Measurements from ENCODE around the gene NAALADL2. TPM values are rescaled to one million over a fixed set of nuclear protein-coding genes. Genes with fewer than 3 reads are reported as not detected.

The NAALADL2 gene
- polyA plus RNA-seq, 1 donor = 6.5 TPM

GRCh38 chr3:175485436-175485835, 626.3 kb downstream of the NAALADL2 start:
- Histone ChIP-seq H3K27me3 (ENCODE audit: control insufficient read depth, insufficient read depth, low read length) (no peaks in the 10 kb centered on the region), H3K4me3 (ENCODE audit: low read length) (no peak overlapping the region), H3K4me1 (ENCODE audit: control insufficient read depth, insufficient read depth, low read length) (no peaks in the 10 kb centered on the region), H3K27ac (ENCODE audit: low read length) (no peak overlapping the region), H3K9me3 (ENCODE audit: control insufficient read depth, low read depth, low read length) (no peaks in the 10 kb centered on the region), H3K36me3 (ENCODE audit: control insufficient read depth, insufficient read depth, low read length) (no peaks in the 10 kb centered on the region)
- no CpG with 5 or more reads among the region's 1 CpG for WGBS (ENCODE audit: insufficient coverage, low lambda C conversion rate)
- DNase-seq = no peak

- Histone ChIP-seq H3K27me3 (ENCODE audit: control insufficient read depth, insufficient read depth, low read length) (no peaks in the 10 kb centered on the region), H3K4me3 (ENCODE audit: low read length) (no peak overlapping the region), H3K36me3 (ENCODE audit: control insufficient read depth, insufficient read depth, low read length) (no peaks in the 10 kb centered on the region), H3K27ac (ENCODE audit: low read length) (no peak overlapping the region), H3K4me1 (ENCODE audit: control insufficient read depth, insufficient read depth, low read length) (no peaks in the 10 kb centered on the region), H3K9me3 (ENCODE audit: control insufficient read depth, low read depth, low read length) (no peaks in the 10 kb centered on the region)
- DNase-seq = no peak
- WGBS (ENCODE audit: insufficient coverage, low lambda C conversion rate) = no CpG with 5 or more reads among the region's 6 CpGs
Measured at GRCh38 chr3:175486255-175486654, 627.1 kb downstream of the NAALADL2 start.

GRCh38 chr3:175489406-175489805, 630.3 kb downstream of the NAALADL2 start:
- Histone ChIP-seq H3K27ac (ENCODE audit: low read length) (no peak overlapping the region), H3K36me3 (ENCODE audit: control insufficient read depth, insufficient read depth, low read length) (no peaks in the 10 kb centered on the region), H3K9me3 (ENCODE audit: control insufficient read depth, low read depth, low read length) (no peaks in the 10 kb centered on the region), H3K4me3 (ENCODE audit: low read length) (no peak overlapping the region), H3K4me1 (ENCODE audit: control insufficient read depth, insufficient read depth, low read length) (no peaks in the 10 kb centered on the region), H3K27me3 (ENCODE audit: control insufficient read depth, insufficient read depth, low read length) (no peaks in the 10 kb centered on the region)
- WGBS (ENCODE audit: insufficient coverage, low lambda C conversion rate) = no CpG with 5 or more reads among the region's 1 CpG
- no peak for DNase-seq

GRCh38 chr3:175493301-175493700, 634.2 kb downstream of the NAALADL2 start:
- Histone ChIP-seq H3K4me1 (ENCODE audit: control insufficient read depth, insufficient read depth, low read length) (no peaks in the 10 kb centered on the region), H3K9me3 (ENCODE audit: control insufficient read depth, low read depth, low read length) (no peaks in the 10 kb centered on the region), H3K36me3 (ENCODE audit: control insufficient read depth, insufficient read depth, low read length) (no peaks in the 10 kb centered on the region), H3K27me3 (ENCODE audit: control insufficient read depth, insufficient read depth, low read length) (no peaks in the 10 kb centered on the region), H3K4me3 (ENCODE audit: low read length) (no peak overlapping the region), H3K27ac (ENCODE audit: low read length) (no peak overlapping the region)
- 47% methylated on average over 4 of the region's 4 CpGs for WGBS (ENCODE audit: insufficient coverage, low lambda C conversion rate)
- no peak for DNase-seq

GRCh38 chr3:175495331-175495730, 636.2 kb downstream of the NAALADL2 start:
- H3K27ac ChIP-seq (ENCODE audit: low read length) = no peak overlapping the region
- no peaks in the 10 kb centered on the region for H3K27me3 ChIP-seq (ENCODE audit: control insufficient read depth, insufficient read depth, low read length)
- no peaks in the 10 kb centered on the region for H3K4me1 ChIP-seq (ENCODE audit: control insufficient read depth, insufficient read depth, low read length)
- 100% methylated on average over 1 of the region's 3 CpGs for WGBS (ENCODE audit: insufficient coverage, low lambda C conversion rate)
- no peaks in the 10 kb centered on the region for H3K36me3 ChIP-seq (ENCODE audit: control insufficient read depth, insufficient read depth, low read length)
- H3K9me3 ChIP-seq (ENCODE audit: control insufficient read depth, low read depth, low read length) = no peaks in the 10 kb centered on the region
- no peak for DNase-seq
- no peak overlapping the region for H3K4me3 ChIP-seq (ENCODE audit: low read length)

- Histone ChIP-seq H3K36me3 (ENCODE audit: control insufficient read depth, insufficient read depth, low read length) (no peaks in the 10 kb centered on the region), H3K9me3 (ENCODE audit: control insufficient read depth, low read depth, low read length) (peaks cover 4% of the 10 kb centered on the region), H3K27ac (ENCODE audit: low read length) (no peak overlapping the region), H3K4me1 (ENCODE audit: control insufficient read depth, insufficient read depth, low read length) (no peaks in the 10 kb centered on the region), H3K27me3 (ENCODE audit: control insufficient read depth, insufficient read depth, low read length) (no peaks in the 10 kb centered on the region), H3K4me3 (ENCODE audit: low read length) (no peak overlapping the region)
- DNase-seq = no peak
- no CpG with 5 or more reads among the region's 3 CpGs for WGBS (ENCODE audit: insufficient coverage, low lambda C conversion rate)
Measured at GRCh38 chr3:175502155-175502554, 643.0 kb downstream of the NAALADL2 start.

GRCh38 chr3:175511219-175511785, 652.2 kb downstream of the NAALADL2 start:
- Histone ChIP-seq H3K36me3 (ENCODE audit: control insufficient read depth, insufficient read depth, low read length) (no peaks in the 10 kb centered on the region), H3K27ac (ENCODE audit: low read length) (no peak overlapping the region), H3K4me1 (ENCODE audit: control insufficient read depth, insufficient read depth, low read length) (no peaks in the 10 kb centered on the region), H3K27me3 (ENCODE audit: control insufficient read depth, insufficient read depth, low read length) (no peaks in the 10 kb centered on the region), H3K4me3 (ENCODE audit: low read length) (no peak overlapping the region), H3K9me3 (ENCODE audit: control insufficient read depth, low read depth, low read length) (no peaks in the 10 kb centered on the region)
- no peak for DNase-seq
- no CpG with 5 or more reads among the region's 3 CpGs for WGBS (ENCODE audit: insufficient coverage, low lambda C conversion rate)

GRCh38 chr3:175512700-175513099, 653.6 kb downstream of the NAALADL2 start:
- no peak for DNase-seq
- Histone ChIP-seq H3K4me1 (ENCODE audit: control insufficient read depth, insufficient read depth, low read length) (no peaks in the 10 kb centered on the region), H3K4me3 (ENCODE audit: low read length) (no peak overlapping the region), H3K36me3 (ENCODE audit: control insufficient read depth, insufficient read depth, low read length) (no peaks in the 10 kb centered on the region), H3K27ac (ENCODE audit: low read length) (no peak overlapping the region), H3K9me3 (ENCODE audit: control insufficient read depth, low read depth, low read length) (no peaks in the 10 kb centered on the region), H3K27me3 (ENCODE audit: control insufficient read depth, insufficient read depth, low read length) (no peaks in the 10 kb centered on the region)
- 60% methylated on average over 2 of the region's 2 CpGs for WGBS (ENCODE audit: insufficient coverage, low lambda C conversion rate)

- Histone ChIP-seq H3K36me3 (ENCODE audit: control insufficient read depth, insufficient read depth, low read length) (no peaks in the 10 kb centered on the region), H3K9me3 (ENCODE audit: control insufficient read depth, low read depth, low read length) (no peaks in the 10 kb centered on the region), H3K27me3 (ENCODE audit: control insufficient read depth, insufficient read depth, low read length) (no peaks in the 10 kb centered on the region), H3K27ac (ENCODE audit: low read length) (no peak overlapping the region), H3K4me1 (ENCODE audit: control insufficient read depth, insufficient read depth, low read length) (no peaks in the 10 kb centered on the region), H3K4me3 (ENCODE audit: low read length) (no peak overlapping the region)
- DNase-seq = no peak
- WGBS (ENCODE audit: insufficient coverage, low lambda C conversion rate) = 100% methylated on average over 1 of the region's 3 CpGs
Measured at GRCh38 chr3:175518459-175518858, 659.3 kb downstream of the NAALADL2 start.

GRCh38 chr3:175521406-175521805, 662.3 kb downstream of the NAALADL2 start:
- H3K4me1 ChIP-seq (ENCODE audit: control insufficient read depth, insufficient read depth, low read length) = no peaks in the 10 kb centered on the region
- H3K4me3 ChIP-seq (ENCODE audit: low read length) = no peak overlapping the region
- no peak overlapping the region for H3K27ac ChIP-seq (ENCODE audit: low read length)
- no CpG with 5 or more reads among the region's 3 CpGs for WGBS (ENCODE audit: insufficient coverage, low lambda C conversion rate)
- H3K9me3 ChIP-seq (ENCODE audit: control insufficient read depth, low read depth, low read length) = no peaks in the 10 kb centered on the region
- H3K36me3 ChIP-seq (ENCODE audit: control insufficient read depth, insufficient read depth, low read length) = no peaks in the 10 kb centered on the region
- DNase-seq = no peak
- no peaks in the 10 kb centered on the region for H3K27me3 ChIP-seq (ENCODE audit: control insufficient read depth, insufficient read depth, low read length)

GRCh38 chr3:175526191-175526590, 667.1 kb downstream of the NAALADL2 start:
- Histone ChIP-seq H3K36me3 (ENCODE audit: control insufficient read depth, insufficient read depth, low read length) (no peaks in the 10 kb centered on the region), H3K4me3 (ENCODE audit: low read length) (peak overlapping the region; percentile 14), H3K27me3 (ENCODE audit: control insufficient read depth, insufficient read depth, low read length) (no peaks in the 10 kb centered on the region), H3K9me3 (ENCODE audit: control insufficient read depth, low read depth, low read length) (no peaks in the 10 kb centered on the region), H3K4me1 (ENCODE audit: control insufficient read depth, insufficient read depth, low read length) (no peaks in the 10 kb centered on the region), H3K27ac (ENCODE audit: low read length) (no peak overlapping the region)
- no peak for DNase-seq
- WGBS (ENCODE audit: insufficient coverage, low lambda C conversion rate) = 90% methylated on average over 2 of the region's 2 CpGs

Data from large intestine (tissue), 3 donors.